A549 (cell line): ENCODE results near the gene WDR20.

ENCODE experiments used
- CBX8 ChIP-seq: fragments of 200-600 bp; sonication (generic); IDR thresholded peaks from 2 replicates; pipeline ENCODE4 v1.6.1; 2016
- EP300 ChIP-seq, 2 experiments: fragments of >200 bp; sonication (Bioruptor Twin); formaldehyde crosslinking; IDR thresholded peaks; 2 replicates in 1 of 2; 3 replicates in 1 of 2; pipeline ENCODE4 v1.6.1; 2016 to 2017
- POLR2AphosphoS2 ChIP-seq: conservative IDR thresholded peaks from 2 replicates; pipeline ENCODE4 v1.6.1; 2012; ENCODE audit warnings: low read length, improper control_type of control experiment, inconsistent platforms
- RCOR1 ChIP-seq: fragments of 150-350 bp; IDR thresholded peaks from 2 replicates; pipeline ENCODE4 v1.6.1; 2014; ENCODE audit warnings: antibody characterized with exemption, low read length, low read depth
- RFX5 ChIP-seq: fragments of 450-650 bp; IDR thresholded peaks from 2 replicates; pipeline ENCODE4 v1.7.1; 2014; ENCODE audit warnings: antibody characterized with exemption, mild to moderate bottlenecking, moderate library complexity
- RNF2 ChIP-seq: fragments of 200-600 bp; sonication (generic); IDR thresholded peaks from 2 replicates; pipeline ENCODE4 v1.6.1; 2016; ENCODE audit warnings: low read depth, mild to moderate bottlenecking, antibody characterized with exemption, moderate library complexity, borderline replicate concordance
- ZNF302 ChIP-seq: fragments of 250-450 bp; sonication (Bioruptor Pico); IDR thresholded peaks from 2 replicates; pipeline ENCODE4 v1.9.0; 2021; ENCODE audit warnings: inconsistent platforms, mild to moderate bottlenecking, moderate library complexity
- TF ChIP-seq, protein P1 (sequence below): IDR thresholded peaks from 2 replicates; pipeline ENCODE4 v1.6.1; 2012
- TF ChIP-seq, protein P2 (sequence below): fragments of >200 bp; sonication (Bioruptor Twin); formaldehyde crosslinking; IDR thresholded peaks from 3 replicates; pipeline ENCODE4 v1.5.1; 2016

DNA sequence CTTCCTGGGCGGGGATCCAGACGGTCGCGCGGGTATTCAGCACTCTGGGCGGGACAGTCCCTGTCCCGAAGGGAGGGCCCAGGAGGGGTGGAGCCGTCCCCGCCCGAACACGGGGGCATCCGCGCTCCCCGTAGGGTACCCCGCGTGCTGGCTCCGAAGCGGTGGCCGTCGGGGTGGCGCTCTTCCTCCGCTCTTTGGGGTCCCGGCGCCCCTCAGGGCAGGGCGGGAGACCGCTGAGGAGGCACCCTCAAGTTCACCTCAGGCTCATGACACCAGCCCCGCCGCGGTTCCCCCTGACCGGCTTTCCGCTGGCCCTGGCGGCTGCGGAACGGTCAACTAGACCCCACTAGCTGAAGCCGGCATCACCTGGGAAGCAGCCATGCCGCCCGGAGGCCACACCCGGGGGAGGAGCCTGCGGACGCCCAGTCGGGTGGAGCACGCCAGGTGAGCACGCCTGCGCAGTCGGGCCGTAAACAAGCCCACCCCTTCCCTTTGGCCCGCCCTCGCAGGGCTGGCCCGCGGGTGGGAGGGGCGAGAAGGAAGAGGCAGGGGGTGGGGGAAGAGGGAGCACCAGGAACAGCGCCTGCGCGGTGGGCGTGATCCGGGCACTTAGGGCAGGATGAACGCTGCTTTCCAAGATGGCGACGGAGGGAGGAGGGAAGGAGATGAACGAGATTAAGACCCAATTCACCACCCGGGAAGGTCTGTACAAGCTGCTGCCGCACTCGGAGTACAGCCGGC is at the start of gene WDR20:
- TF ChIP-seq ZNF302 (no peak), RFX5 (no peak), RNF2 (no peak), EP300 (IDR thresholded peaks at IDR 0.05) (no peak), RCOR1 (no peak), CBX8 (no peak), POLR2AphosphoS2 (no peak)
- TF ChIP-seq, protein P1, sequence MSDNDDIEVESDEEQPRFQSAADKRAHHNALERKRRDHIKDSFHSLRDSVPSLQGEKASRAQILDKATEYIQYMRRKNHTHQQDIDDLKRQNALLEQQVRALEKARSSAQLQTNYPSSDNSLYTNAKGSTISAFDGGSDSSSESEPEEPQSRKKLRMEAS, result peak; percentile 89
- TF ChIP-seq, protein P2, sequence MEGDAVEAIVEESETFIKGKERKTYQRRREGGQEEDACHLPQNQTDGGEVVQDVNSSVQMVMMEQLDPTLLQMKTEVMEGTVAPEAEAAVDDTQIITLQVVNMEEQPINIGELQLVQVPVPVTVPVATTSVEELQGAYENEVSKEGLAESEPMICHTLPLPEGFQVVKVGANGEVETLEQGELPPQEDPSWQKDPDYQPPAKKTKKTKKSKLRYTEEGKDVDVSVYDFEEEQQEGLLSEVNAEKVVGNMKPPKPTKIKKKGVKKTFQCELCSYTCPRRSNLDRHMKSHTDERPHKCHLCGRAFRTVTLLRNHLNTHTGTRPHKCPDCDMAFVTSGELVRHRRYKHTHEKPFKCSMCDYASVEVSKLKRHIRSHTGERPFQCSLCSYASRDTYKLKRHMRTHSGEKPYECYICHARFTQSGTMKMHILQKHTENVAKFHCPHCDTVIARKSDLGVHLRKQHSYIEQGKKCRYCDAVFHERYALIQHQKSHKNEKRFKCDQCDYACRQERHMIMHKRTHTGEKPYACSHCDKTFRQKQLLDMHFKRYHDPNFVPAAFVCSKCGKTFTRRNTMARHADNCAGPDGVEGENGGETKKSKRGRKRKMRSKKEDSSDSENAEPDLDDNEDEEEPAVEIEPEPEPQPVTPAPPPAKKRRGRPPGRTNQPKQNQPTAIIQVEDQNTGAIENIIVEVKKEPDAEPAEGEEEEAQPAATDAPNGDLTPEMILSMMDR, result peak; percentile 37
